Testis (tissue), 3 donors: Measurements from ENCODE around the gene ADAMTS16. TPM values are rescaled to one million over a fixed set of nuclear protein-coding genes. Genes with fewer than 3 reads are reported as not detected.

ENCODE experiments used
- DNase-seq: peaks from one replicate; pipeline ENCODE4 v3.0.0-alpha.2; 2019
- H3K27ac ChIP-seq, 2 donors: fragments of 200-600 bp; sonication (generic); one replicate each; pipeline ENCODE4 v1.5.1; 2019
- H3K27me3 ChIP-seq: fragments of 200-600 bp; sonication (generic); one replicate; pipeline ENCODE4 v1.5.1; 2019
- H3K36me3 ChIP-seq: fragments of 200-600 bp; sonication (generic); one replicate; pipeline ENCODE4 v1.5.1; 2017; ENCODE audit warnings: low read depth; ENCODE audit errors: missing control alignments
- H3K4me1 ChIP-seq: fragments of 200-600 bp; sonication (generic); one replicate; pipeline ENCODE4 v1.5.1; 2019
- H3K4me3 ChIP-seq, 2 donors: fragments of 200-600 bp; sonication (generic); one replicate each; pipeline ENCODE4 v1.5.1; 2017 to 2019
- H3K9me3 ChIP-seq: fragments of 200-600 bp; sonication (generic); one replicate; pipeline ENCODE4 v1.5.1; 2017
- CTCF ChIP-seq, 3 experiments: fragments of 450-650 bp in 2 of 3; fragments of 200-600 bp in 1 of 3; sonication (generic) in 1 of 3; IDR thresholded peaks; one replicate each; pipeline ENCODE4 v1.5.1; 2016 to 2019; ENCODE audit warnings: antibody characterized with exemption in 3 of 3, mild to moderate bottlenecking in 2 of 3, moderate library complexity in 1 of 3
- POLR2A ChIP-seq: fragments of 450-650 bp; IDR thresholded peaks from one replicate; pipeline ENCODE4 v1.6.1; 2017; ENCODE audit warnings: antibody characterized with exemption, mild to moderate bottlenecking, moderate library complexity
- WGBS, 2 donors: methylation state at CpG; one replicate each; pipeline ENCODE4 v1.1.5; 2018; 5-methylcytosine and 5-hydroxymethylcytosine counted together
- intact Hi-C: fragments of 100-400 bp; cut with DNase I; formaldehyde crosslinking; loops from one replicate; pipeline ENCODE4 v1.15.1; 2023; ENCODE audit warnings: low total_unique reads
- polyA plus RNA-seq: library from polyadenylated mRNA; stranded (reverse); fragments of 350-450 nt; fragmentation: Illumina TruSeq; extraction: RNeasy Lipid Tissue Mini Kit (QIAGEN cat#74804); gene quantifications from one replicate; pipeline ENCODE4 v1.2.3, GENCODE V29; 2014; ENCODE audit warnings: low read depth, low replicate concordance; ENCODE audit not compliant: insufficient read depth
- total RNA-seq, 2 donors: library from RNA; depleted of rRNA; stranded (reverse); fragments of >200 nt; gene quantifications; one replicate each; pipeline ENCODE4 v1.2.3, GENCODE V29; 2016

The ADAMTS16 gene
- total and polyA plus RNA-seq, 3 donors from 2014 or later: 0.16 to 4.7 (median 0.37) TPM

GRCh38 chr5:5350101-5350500 lies 210.0 kb downstream of the ADAMTS16 start:
- DNase-seq: no peak
- Histone ChIP-seq H3K9me3 (no peaks in the 10 kb centered on the region), H3K4me1 (no peaks in the 10 kb centered on the region), H3K27me3 (no peaks in the 10 kb centered on the region), H3K36me3 (no peaks in the 10 kb centered on the region), H3K4me3 (no peak overlapping the region), H3K27ac (no peak overlapping the region)
- 49 to 57% methylated on average over 5 to 9 of the region's 9 CpGs for WGBS, 2 donors
- intact Hi-C loops: no loop called here
- TF ChIP-seq POLR2A (no peak), CTCF (IDR thresholded peaks at IDR 0.05) (no peak)

- no peak overlapping the region for H3K4me3 ChIP-seq
- H3K9me3 ChIP-seq: no peaks in the 10 kb centered on the region
- DNase-seq: no peak
- WGBS, 2 donors: 90 to 91% methylated on average over 14 of the region's 14 CpGs
- TF ChIP-seq POLR2A (no peak), CTCF (IDR thresholded peaks at IDR 0.05) (no peak)
- H3K4me1 ChIP-seq: no peaks in the 10 kb centered on the region
- H3K27ac ChIP-seq: no peak overlapping the region
- H3K36me3 ChIP-seq: no peaks in the 10 kb centered on the region
- no peaks in the 10 kb centered on the region for H3K27me3 ChIP-seq
- intact Hi-C loops: no loop called here
These were observed 211.3 kb downstream of the ADAMTS16 start for GRCh38 chr5:5351288-5351979.

- intact Hi-C loops: no loop called here
- Histone ChIP-seq H3K4me3 (no peak overlapping the region), H3K27me3 (no peaks in the 10 kb centered on the region), H3K4me1 (no peaks in the 10 kb centered on the region), H3K36me3 (no peaks in the 10 kb centered on the region), H3K27ac (no peak overlapping the region), H3K9me3 (no peaks in the 10 kb centered on the region)
- 90% methylated on average over 18 of the region's 18 CpGs for WGBS, 2 donors
- no peak for TF ChIP-seq POLR2A
- TF ChIP-seq CTCF (IDR thresholded peaks at IDR 0.05): no peak
- DNase-seq: no peak
These were observed 212.5 kb downstream of the ADAMTS16 start for GRCh38 chr5:5352675-5353074.

GRCh38 chr5:5353681-5354080 lies 213.6 kb downstream of the ADAMTS16 start:
- TF ChIP-seq CTCF (IDR thresholded peaks at IDR 0.05) (no peak), POLR2A (no peak)
- intact Hi-C loops: no loop called here
- no peak for DNase-seq
- WGBS, 2 donors: 81 to 85% methylated on average over 10 of the region's 10 CpGs
- Histone ChIP-seq H3K36me3 (no peaks in the 10 kb centered on the region), H3K27ac (no peak overlapping the region), H3K4me1 (no peaks in the 10 kb centered on the region), H3K9me3 (no peaks in the 10 kb centered on the region), H3K27me3 (no peaks in the 10 kb centered on the region), H3K4me3 (no peak overlapping the region)

GRCh38 chr5:5356765-5357164 lies 216.6 kb downstream of the ADAMTS16 start:
- H3K36me3 ChIP-seq: no peaks in the 10 kb centered on the region
- TF ChIP-seq POLR2A: no peak
- no peak for TF ChIP-seq CTCF (IDR thresholded peaks at IDR 0.05)
- H3K9me3 ChIP-seq: no peaks in the 10 kb centered on the region
- H3K27ac ChIP-seq: no peak overlapping the region
- H3K27me3 ChIP-seq: no peaks in the 10 kb centered on the region
- H3K4me3 ChIP-seq: no peak overlapping the region
- DNase-seq: no peak
- intact Hi-C loops: no loop called here
- H3K4me1 ChIP-seq: no peaks in the 10 kb centered on the region
